Transverse colon (tissue), 3 donors: ENCODE results near the gene PRORP.

ENCODE experiments used
- EP300 ChIP-seq: sonication (generic); formaldehyde crosslinking; IDR thresholded peaks from one replicate; pipeline ENCODE4 v1.6.1; 2017; ENCODE audit warnings: antibody characterized with exemption, low read depth
- POLR2A ChIP-seq: fragments of 450-650 bp; IDR thresholded peaks from one replicate; pipeline ENCODE4 v1.6.1; 2016; ENCODE audit warnings: antibody characterized with exemption, mild to moderate bottlenecking, moderate library complexity
- TF ChIP-seq, protein P1 (sequence below), 5 experiments: fragments of 200-600 bp in 3 of 5; fragments of 450-650 bp in 2 of 5; sonication (generic) in 3 of 5; IDR thresholded peaks; 1 replicate in 2 of 5; 2 replicates in 3 of 5; pipeline ENCODE4 v1.5.1; 2016 to 2017; ENCODE audit warnings: antibody characterized with exemption in 5 of 5, inconsistent platforms in 3 of 5, mild to moderate bottlenecking in 2 of 5, moderate library complexity in 1 of 5

DNA sequence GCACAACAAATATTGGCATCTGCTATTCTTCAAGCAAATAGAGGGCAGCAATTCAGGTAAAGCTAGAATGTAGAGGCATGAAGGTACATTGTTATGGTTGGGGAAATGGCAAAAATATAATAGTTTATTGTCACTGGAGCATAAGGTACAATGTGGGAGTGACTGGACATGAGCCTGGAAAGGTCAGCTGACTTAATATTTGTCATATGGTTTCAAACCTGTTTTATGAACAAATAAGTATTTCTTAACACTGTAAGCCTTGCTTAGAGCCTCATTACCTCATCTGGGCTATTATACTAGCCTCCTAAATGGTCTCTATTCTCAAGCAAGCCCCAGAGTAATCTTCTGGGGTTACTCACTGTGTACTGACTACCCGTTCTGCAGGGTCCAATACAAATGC, 42.6 kb upstream of the PRORP start:
- TF ChIP-seq, protein P1, sequence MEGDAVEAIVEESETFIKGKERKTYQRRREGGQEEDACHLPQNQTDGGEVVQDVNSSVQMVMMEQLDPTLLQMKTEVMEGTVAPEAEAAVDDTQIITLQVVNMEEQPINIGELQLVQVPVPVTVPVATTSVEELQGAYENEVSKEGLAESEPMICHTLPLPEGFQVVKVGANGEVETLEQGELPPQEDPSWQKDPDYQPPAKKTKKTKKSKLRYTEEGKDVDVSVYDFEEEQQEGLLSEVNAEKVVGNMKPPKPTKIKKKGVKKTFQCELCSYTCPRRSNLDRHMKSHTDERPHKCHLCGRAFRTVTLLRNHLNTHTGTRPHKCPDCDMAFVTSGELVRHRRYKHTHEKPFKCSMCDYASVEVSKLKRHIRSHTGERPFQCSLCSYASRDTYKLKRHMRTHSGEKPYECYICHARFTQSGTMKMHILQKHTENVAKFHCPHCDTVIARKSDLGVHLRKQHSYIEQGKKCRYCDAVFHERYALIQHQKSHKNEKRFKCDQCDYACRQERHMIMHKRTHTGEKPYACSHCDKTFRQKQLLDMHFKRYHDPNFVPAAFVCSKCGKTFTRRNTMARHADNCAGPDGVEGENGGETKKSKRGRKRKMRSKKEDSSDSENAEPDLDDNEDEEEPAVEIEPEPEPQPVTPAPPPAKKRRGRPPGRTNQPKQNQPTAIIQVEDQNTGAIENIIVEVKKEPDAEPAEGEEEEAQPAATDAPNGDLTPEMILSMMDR (IDR thresholded peaks at IDR 0.05) = no peak
- no peak for TF ChIP-seq POLR2A
- no peak for TF ChIP-seq EP300
